K562 treated with DMSO at 1 percent for 4 hours (cell line): ENCODE measurements around the gene SIAH3. TPM values are rescaled to one million over a fixed set of nuclear protein-coding genes. Genes with fewer than 3 reads are reported as not detected.

Experiments used
- total RNA-seq: library from RNA; unstranded; fragments of 300-600 nt; gene quantifications from 2 replicates; pipeline ENCODE4 v1.2.3, GENCODE V29; 2022; ENCODE audit not compliant: insufficient read depth

SIAH3 gene, protein sequence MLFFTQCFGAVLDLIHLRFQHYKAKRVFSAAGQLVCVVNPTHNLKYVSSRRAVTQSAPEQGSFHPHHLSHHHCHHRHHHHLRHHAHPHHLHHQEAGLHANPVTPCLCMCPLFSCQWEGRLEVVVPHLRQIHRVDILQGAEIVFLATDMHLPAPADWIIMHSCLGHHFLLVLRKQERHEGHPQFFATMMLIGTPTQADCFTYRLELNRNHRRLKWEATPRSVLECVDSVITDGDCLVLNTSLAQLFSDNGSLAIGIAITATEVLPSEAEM
- total RNA-seq = not detected in 2 replicates

DNA sequence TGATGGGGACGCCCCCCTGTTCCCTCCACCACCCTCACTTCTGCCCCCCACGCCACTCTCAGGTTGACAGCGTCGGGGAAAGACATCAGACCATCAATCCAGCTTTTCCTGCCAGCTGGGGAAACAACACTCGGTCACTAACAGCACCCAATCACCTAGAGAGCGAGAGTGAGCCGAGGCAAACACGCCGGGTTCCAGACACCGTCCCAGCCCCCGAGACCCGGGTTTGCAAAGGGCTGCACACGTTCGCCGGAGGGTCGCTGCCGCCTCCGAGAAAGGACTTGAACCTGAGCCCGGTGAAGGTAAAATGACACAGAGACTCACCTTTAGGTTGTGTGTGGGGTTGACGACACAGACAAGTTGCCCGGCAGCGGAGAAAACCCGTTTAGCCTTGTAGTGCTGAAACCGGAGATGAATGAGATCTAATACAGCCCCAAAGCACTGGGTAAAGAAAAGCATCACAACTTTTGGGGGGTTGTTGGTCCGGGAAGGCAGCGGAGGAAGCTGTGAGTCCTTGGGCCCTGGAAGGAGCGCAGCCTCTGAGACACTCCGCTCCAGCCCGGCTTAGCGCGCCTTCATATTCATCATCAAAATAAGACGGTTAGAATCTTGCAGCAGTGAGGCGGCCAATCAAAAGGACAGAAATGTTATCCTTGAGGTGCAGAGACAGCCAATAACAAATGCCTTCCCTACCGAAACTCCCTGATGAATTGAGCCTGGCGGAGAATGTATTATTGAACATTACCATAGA, at the start of gene SIAH3:
Gene SIAH3 (minus strand): TSS at position 583 of the 751 bp plus-strand sequence. CDS start 124 bp downstream, at position 459.

Other genes with a start within 250 kb of the SIAH3 start
- not detected in 2 replicates for gene ERICH6B, start 236.0 kb downstream of the SIAH3 start, total RNA-seq
- gene CBY2, start 149.4 kb downstream of the SIAH3 start, total RNA-seq = not detected in 2 replicates
- gene ZC3H13, start 201.0 kb upstream of the SIAH3 start, total RNA-seq = 14.6 and 17.4 TPM in 2 replicates